ENCODE measurements around the gene TTLL13. TPM values are rescaled to one million over a fixed set of nuclear protein-coding genes. Genes with fewer than 3 reads are reported as not detected.

Gene TTLL13
- total RNA-seq, 1 donor from 2014 or later: 0.47 TPM

- H3K27ac Mint-ChIP-seq: no peak overlapping the region
- peaks cover 6% of the 10 kb centered on the region for H3K36me3 Mint-ChIP-seq
- no peak for DNase-seq (ENCODE audit: low spot score in 2 of 2, unreplicated experiment in 2 of 2)
- no peaks in the 10 kb centered on the region for H3K9me3 Mint-ChIP-seq
- H3K27me3 Mint-ChIP-seq (ENCODE audit: low read depth): no peaks in the 10 kb centered on the region
- H3K4me3 Mint-ChIP-seq: no peak overlapping the region
- TF ChIP-seq, protein P1, sequence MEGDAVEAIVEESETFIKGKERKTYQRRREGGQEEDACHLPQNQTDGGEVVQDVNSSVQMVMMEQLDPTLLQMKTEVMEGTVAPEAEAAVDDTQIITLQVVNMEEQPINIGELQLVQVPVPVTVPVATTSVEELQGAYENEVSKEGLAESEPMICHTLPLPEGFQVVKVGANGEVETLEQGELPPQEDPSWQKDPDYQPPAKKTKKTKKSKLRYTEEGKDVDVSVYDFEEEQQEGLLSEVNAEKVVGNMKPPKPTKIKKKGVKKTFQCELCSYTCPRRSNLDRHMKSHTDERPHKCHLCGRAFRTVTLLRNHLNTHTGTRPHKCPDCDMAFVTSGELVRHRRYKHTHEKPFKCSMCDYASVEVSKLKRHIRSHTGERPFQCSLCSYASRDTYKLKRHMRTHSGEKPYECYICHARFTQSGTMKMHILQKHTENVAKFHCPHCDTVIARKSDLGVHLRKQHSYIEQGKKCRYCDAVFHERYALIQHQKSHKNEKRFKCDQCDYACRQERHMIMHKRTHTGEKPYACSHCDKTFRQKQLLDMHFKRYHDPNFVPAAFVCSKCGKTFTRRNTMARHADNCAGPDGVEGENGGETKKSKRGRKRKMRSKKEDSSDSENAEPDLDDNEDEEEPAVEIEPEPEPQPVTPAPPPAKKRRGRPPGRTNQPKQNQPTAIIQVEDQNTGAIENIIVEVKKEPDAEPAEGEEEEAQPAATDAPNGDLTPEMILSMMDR (IDR thresholded peaks at IDR 0.05; ENCODE audit: unreplicated experiment): no peak
- peaks cover 5% of the 10 kb centered on the region for H3K4me1 Mint-ChIP-seq
Observed at GRCh38 chr15:90207252-90207651, 42.1 kb upstream of the TTLL13 start.

- Mint-ChIP-seq H3K27ac (no peak overlapping the region), H3K27me3 (ENCODE audit: low read depth) (no peaks in the 10 kb centered on the region), H3K4me1 (peaks cover 1% of the 10 kb centered on the region), H3K4me3 (no peak overlapping the region), H3K36me3 (peaks cover 6% of the 10 kb centered on the region), H3K9me3 (no peaks in the 10 kb centered on the region)
- no peak for DNase-seq (ENCODE audit: low spot score in 2 of 2, unreplicated experiment in 2 of 2)
- TF ChIP-seq, protein P1 (IDR thresholded peaks at IDR 0.05; ENCODE audit: unreplicated experiment): no peak
Observed at GRCh38 chr15:90208356-90208755, 41.0 kb upstream of the TTLL13 start.

DNA sequence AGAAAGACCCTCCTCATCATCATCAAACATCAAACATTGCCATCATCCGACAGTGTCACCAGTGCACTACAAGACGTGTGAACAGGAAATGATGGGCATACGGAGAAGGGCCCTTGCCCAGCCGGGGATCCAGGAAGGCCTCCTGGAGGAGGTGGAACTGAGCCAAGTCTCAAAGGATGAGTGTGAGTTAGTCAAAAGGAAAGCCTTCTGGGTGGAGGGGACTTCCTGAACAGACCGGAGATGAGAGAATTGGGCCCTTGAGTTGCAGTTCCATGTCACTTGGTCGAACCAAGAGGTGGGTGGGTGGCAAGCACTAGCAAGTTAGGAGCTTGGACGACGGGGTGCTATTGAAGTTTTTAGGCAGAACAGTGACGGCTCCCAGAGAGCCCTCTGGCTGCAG lies 39.8 kb upstream of the TTLL13 start:
- no peaks in the 10 kb centered on the region for H3K9me3 Mint-ChIP-seq
- peaks cover 6% of the 10 kb centered on the region for H3K4me1 Mint-ChIP-seq
- H3K36me3 Mint-ChIP-seq: peaks cover 6% of the 10 kb centered on the region
- H3K27ac Mint-ChIP-seq: no peak overlapping the region
- H3K4me3 Mint-ChIP-seq: no peak overlapping the region
- TF ChIP-seq, protein P1 (IDR thresholded peaks at IDR 0.05; ENCODE audit: unreplicated experiment): no peak
- no peaks in the 10 kb centered on the region for H3K27me3 Mint-ChIP-seq (ENCODE audit: low read depth)
- no peak for DNase-seq (ENCODE audit: low spot score in 2 of 2, unreplicated experiment in 2 of 2)

- no peak for DNase-seq (ENCODE audit: low spot score in 2 of 2, unreplicated experiment in 2 of 2)
- H3K27ac Mint-ChIP-seq: no peak overlapping the region
- H3K9me3 Mint-ChIP-seq: no peaks in the 10 kb centered on the region
- H3K4me1 Mint-ChIP-seq: peaks cover 6% of the 10 kb centered on the region
- peaks cover 7% of the 10 kb centered on the region for H3K36me3 Mint-ChIP-seq
- TF ChIP-seq, protein P1 (IDR thresholded peaks at IDR 0.05; ENCODE audit: unreplicated experiment): no peak
- H3K27me3 Mint-ChIP-seq (ENCODE audit: low read depth): no peaks in the 10 kb centered on the region
- H3K4me3 Mint-ChIP-seq: no peak overlapping the region
Observed at GRCh38 chr15:90210593-90210992, 38.8 kb upstream of the TTLL13 start.

GRCh38 chr15:90211009-90211408 lies 38.3 kb upstream of the TTLL13 start:
- TF ChIP-seq, protein P1 (IDR thresholded peaks at IDR 0.05; ENCODE audit: unreplicated experiment): no peak
- no peak for DNase-seq (ENCODE audit: low spot score in 2 of 2, unreplicated experiment in 2 of 2)
- Mint-ChIP-seq H3K4me1 (peaks cover 6% of the 10 kb centered on the region), H3K27ac (no peak overlapping the region), H3K36me3 (peaks cover 7% of the 10 kb centered on the region), H3K27me3 (ENCODE audit: low read depth) (no peaks in the 10 kb centered on the region), H3K4me3 (no peak overlapping the region), H3K9me3 (no peaks in the 10 kb centered on the region)
